Right atrium auricular region (tissue), 2 donors: Measurements from ENCODE around the gene CIDEC. TPM values are rescaled to one million over a fixed set of nuclear protein-coding genes. Genes with fewer than 3 reads are reported as not detected.
A peak's percentile ranks its signal among the peaks of the same experiment; 100 is the strongest.
"Not testable (repeated sequence)": the region's sequence is repeated elsewhere in the genome, so short reads cannot be mapped to it uniquely, and the experiment has no call there.

ENCODE experiments used
- DNase-seq: peaks from one replicate; pipeline ENCODE4 v3.0.0-alpha.2; 2019; ENCODE audit warnings: low spot score
- H3K27ac ChIP-seq, 2 donors: fragments of 200-600 bp; sonication (generic); 1 replicate in 1 of 2; 2 replicates in 1 of 2; pipeline ENCODE4 v1.5.1; 2016 to 2019
- H3K27me3 ChIP-seq, 2 donors: fragments of 200-600 bp; sonication (generic); one replicate each; pipeline versions ENCODE4 v1.5.1 to v1.6.0; 2017 to 2019
- H3K36me3 ChIP-seq: fragments of 200-600 bp; sonication (generic); one replicate; pipeline ENCODE4 v1.5.1; 2016
- H3K4me1 ChIP-seq, 2 donors: fragments of 200-600 bp; sonication (generic); one replicate each; pipeline versions ENCODE4 v1.5.1 to v1.6.0; 2017 to 2019
- H3K4me3 ChIP-seq, 2 donors: fragments of 200-600 bp; sonication (generic); 1 replicate in 1 of 2; 2 replicates in 1 of 2; pipeline ENCODE4 v1.5.1; 2017 to 2019; ENCODE audit warnings: mild to moderate bottlenecking in 1 of 2, moderate library complexity in 1 of 2
- H3K9me3 ChIP-seq, 2 donors: fragments of 200-600 bp; sonication (generic); one replicate each; pipeline ENCODE4 v1.5.1; 2019
- CTCF ChIP-seq, 2 donors: fragments of 200-600 bp; sonication (generic); IDR thresholded peaks; one replicate each; pipeline ENCODE4 v1.5.1; 2019; ENCODE audit warnings: antibody characterized with exemption in 2 of 2
- total RNA-seq, 2 donors: library from RNA; depleted of rRNA; stranded (reverse); fragments of >200 nt; gene quantifications; one replicate each; pipeline ENCODE4 v1.1.0, GENCODE V29; 2016

CIDEC gene
- total RNA-seq, 2 donors from 2014 or later: 1.3 to 17.1 TPM

- Histone ChIP-seq H3K36me3 (peaks cover 2% of the 10 kb centered on the region), H3K9me3 (no peaks in the 10 kb centered on the region), H3K4me3 (no peak overlapping the region), H3K4me1 (peaks cover 0 to 14% of the 10 kb centered on the region in 2 donors), H3K27me3 (no peaks in the 10 kb centered on the region), H3K27ac (no peak overlapping the region)
- no peak for TF ChIP-seq CTCF (IDR thresholded peaks at IDR 0.05)
- DNase-seq: no peak
Measured at GRCh38 chr3:9898467-9899241, 18.6 kb upstream of the CIDEC start.

- H3K9me3 ChIP-seq: no peaks in the 10 kb centered on the region
- TF ChIP-seq CTCF (IDR thresholded peaks at IDR 0.05): no peak
- no peaks in the 10 kb centered on the region for H3K27me3 ChIP-seq
- H3K4me3 ChIP-seq: no peak overlapping the region
- H3K36me3 ChIP-seq: peaks cover 12% of the 10 kb centered on the region
- no peak overlapping the region for H3K27ac ChIP-seq
- H3K4me1 ChIP-seq: peaks cover 0 to 10% of the 10 kb centered on the region in 2 donors
- DNase-seq: no peak
Measured at GRCh38 chr3:9897408-9898372, 17.6 kb upstream of the CIDEC start.

GRCh38 chr3:9896755-9897407 lies 16.8 kb upstream of the CIDEC start:
- H3K9me3 ChIP-seq, DNase-seq, H3K27ac ChIP-seq, H3K4me3 ChIP-seq, H3K27me3 ChIP-seq: not testable (repeated sequence)
- peaks cover 0 to 15% of the 10 kb centered on the region in 2 donors for H3K4me1 ChIP-seq
- peaks cover 13% of the 10 kb centered on the region for H3K36me3 ChIP-seq

- H3K27ac ChIP-seq, H3K27me3 ChIP-seq: not testable (repeated sequence)
Measured at GRCh38 chr3:9895715-9896114, 15.7 kb upstream of the CIDEC start.

GRCh38 chr3:9893739-9894138 lies 13.7 kb upstream of the CIDEC start:
- no peak for TF ChIP-seq CTCF (IDR thresholded peaks at IDR 0.05)
- no peak overlapping the region for H3K4me3 ChIP-seq
- no peak overlapping the region for H3K27ac ChIP-seq
- H3K27me3 ChIP-seq: no peaks in the 10 kb centered on the region
- H3K4me1 ChIP-seq: peaks cover 0 to 29% of the 10 kb centered on the region in 2 donors
- DNase-seq: no peak
- peaks cover 13% of the 10 kb centered on the region for H3K36me3 ChIP-seq
- no peaks in the 10 kb centered on the region for H3K9me3 ChIP-seq

More at GRCh38 chr3:9895715-9896114, 15.7 kb upstream of the CIDEC start:
- H3K9me3 ChIP-seq, DNase-seq, H3K4me3 ChIP-seq: not testable (repeated sequence)
- Histone ChIP-seq H3K4me1 (peaks cover 0 to 25% of the 10 kb centered on the region in 2 donors), H3K36me3 (peaks cover 13% of the 10 kb centered on the region)

GRCh38 chr3:9891072-9891622 lies 11.1 kb upstream of the CIDEC start:
- peak overlapping the region; percentile 82 to 97 for H3K4me3 ChIP-seq
- H3K9me3 ChIP-seq: no peaks in the 10 kb centered on the region
- no peak for TF ChIP-seq CTCF (IDR thresholded peaks at IDR 0.05)
- H3K4me1 ChIP-seq: peaks cover 0 to 29% of the 10 kb centered on the region in 2 donors
- peaks cover 13% of the 10 kb centered on the region for H3K36me3 ChIP-seq
- no peak for DNase-seq
- no peaks in the 10 kb centered on the region for H3K27me3 ChIP-seq
- peak overlapping the region; percentile 94 to 98 for H3K27ac ChIP-seq
